ENCODE results near the gene SCIN. TPM values are rescaled to one million over a fixed set of nuclear protein-coding genes. Genes with fewer than 3 reads are reported as not detected.

SCIN gene
- total RNA-seq, 1 donor from 2014 or later = 0.26 TPM

DNA sequence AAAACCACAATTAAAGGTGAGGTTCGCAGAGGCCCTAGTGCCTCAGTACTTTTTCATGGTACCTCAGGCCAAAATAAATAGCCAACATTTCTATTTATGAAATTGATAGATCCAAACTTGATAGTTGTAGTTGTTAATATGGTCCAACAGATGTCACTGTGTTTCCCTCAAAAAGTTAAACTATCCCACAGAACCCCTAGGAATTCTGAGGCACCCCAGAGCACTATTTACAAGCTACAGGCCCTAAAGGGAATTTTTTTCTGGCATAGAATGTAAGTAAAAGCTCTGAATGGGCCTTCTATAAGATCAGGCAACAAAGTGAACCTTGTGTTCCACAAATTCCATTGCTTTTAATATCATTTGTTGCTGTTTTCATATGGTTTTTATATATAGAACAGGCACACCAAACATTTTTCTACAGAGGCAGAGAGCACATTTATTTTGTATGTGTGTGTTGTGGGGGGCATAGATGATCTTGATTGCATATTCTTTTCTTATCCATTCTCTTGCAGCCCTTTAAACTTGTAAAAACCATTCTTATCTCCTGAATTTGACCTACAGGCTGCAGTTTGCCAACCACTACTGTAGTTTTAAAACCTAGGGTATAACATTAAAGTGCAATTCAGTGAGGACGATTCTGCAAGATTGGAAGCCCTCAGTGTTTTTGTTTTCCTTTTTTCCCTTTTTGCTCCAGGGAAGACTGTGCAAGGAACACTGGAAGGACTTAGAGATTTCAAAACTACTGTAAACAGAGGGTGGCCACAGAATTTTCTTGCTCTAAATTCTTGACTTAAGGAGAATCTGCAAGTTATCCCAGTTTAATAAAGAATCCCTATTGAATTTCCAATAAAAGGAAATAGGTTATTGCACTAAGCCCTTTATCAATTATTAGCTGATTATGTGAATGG, 113.4 kb downstream of the SCIN start:
- Histone ChIP-seq H3K36me3 (ENCODE audit: control insufficient read depth, insufficient read depth, low read length) (no peaks in the 10 kb centered on the region), H3K27me3 (ENCODE audit: control insufficient read depth, insufficient read depth, low read length) (no peaks in the 10 kb centered on the region), H3K4me3 (ENCODE audit: low read depth, low read length) (no peak overlapping the region)
- TF ChIP-seq, protein P1, sequence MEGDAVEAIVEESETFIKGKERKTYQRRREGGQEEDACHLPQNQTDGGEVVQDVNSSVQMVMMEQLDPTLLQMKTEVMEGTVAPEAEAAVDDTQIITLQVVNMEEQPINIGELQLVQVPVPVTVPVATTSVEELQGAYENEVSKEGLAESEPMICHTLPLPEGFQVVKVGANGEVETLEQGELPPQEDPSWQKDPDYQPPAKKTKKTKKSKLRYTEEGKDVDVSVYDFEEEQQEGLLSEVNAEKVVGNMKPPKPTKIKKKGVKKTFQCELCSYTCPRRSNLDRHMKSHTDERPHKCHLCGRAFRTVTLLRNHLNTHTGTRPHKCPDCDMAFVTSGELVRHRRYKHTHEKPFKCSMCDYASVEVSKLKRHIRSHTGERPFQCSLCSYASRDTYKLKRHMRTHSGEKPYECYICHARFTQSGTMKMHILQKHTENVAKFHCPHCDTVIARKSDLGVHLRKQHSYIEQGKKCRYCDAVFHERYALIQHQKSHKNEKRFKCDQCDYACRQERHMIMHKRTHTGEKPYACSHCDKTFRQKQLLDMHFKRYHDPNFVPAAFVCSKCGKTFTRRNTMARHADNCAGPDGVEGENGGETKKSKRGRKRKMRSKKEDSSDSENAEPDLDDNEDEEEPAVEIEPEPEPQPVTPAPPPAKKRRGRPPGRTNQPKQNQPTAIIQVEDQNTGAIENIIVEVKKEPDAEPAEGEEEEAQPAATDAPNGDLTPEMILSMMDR (IDR thresholded peaks at IDR 0.05; ENCODE audit: insufficient read depth, low read length, severe bottlenecking) = peak; percentile 22
- FAIRE-seq (no peak), DNase-seq (ENCODE audit: low read depth) (peak; percentile 30)

DNA sequence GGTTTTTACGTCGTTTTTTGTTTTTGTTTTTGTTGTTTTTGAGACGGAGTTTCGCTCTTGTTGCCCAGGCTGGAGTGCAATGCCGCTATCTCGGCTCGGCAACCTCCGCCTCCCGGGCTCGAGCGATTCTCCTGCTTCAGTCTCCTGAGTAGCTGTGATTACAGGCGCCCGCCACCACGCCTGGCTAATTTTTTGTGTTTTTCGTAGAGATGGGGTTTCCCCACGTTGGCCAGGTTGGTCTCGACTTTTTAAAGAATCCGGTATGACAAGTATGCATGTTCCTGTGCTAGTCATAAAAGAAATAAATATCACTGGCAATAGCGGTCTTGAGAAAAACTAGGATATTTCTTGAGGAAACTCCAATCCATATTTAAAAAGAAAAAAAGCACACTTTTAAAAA, 114.2 kb downstream of the SCIN start:
- TF ChIP-seq, protein P1 (IDR thresholded peaks at IDR 0.05; ENCODE audit: insufficient read depth, low read length, severe bottlenecking) = no peak
- DNase-seq (ENCODE audit: low read depth) = no peak
- Histone ChIP-seq H3K4me3 (ENCODE audit: low read depth, low read length) (no peak overlapping the region), H3K36me3 (ENCODE audit: control insufficient read depth, insufficient read depth, low read length) (no peaks in the 10 kb centered on the region), H3K27me3 (ENCODE audit: control insufficient read depth, insufficient read depth, low read length) (no peaks in the 10 kb centered on the region)
- no peak for FAIRE-seq

DNA sequence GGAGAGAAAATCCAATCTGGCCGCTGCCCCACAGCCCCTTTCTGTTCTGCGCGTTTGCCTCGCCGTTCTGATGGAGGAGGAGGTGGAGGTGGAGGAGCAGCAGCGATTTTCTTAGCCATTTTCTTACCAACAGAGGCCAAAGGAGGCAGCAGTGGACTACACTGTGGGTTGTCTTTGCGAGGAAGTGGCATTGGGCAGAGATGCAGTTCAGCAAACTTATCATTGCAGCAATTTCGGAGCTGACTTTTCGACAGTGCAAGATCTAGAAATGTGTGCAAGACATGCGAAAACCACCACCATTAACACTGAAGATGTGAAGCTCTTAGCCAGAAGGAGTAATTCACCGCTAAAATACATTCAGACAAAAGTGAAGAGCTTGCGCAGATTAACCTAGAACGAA, 115.0 kb downstream of the SCIN start:
- H3K36me3 ChIP-seq (ENCODE audit: control insufficient read depth, insufficient read depth, low read length) = no peaks in the 10 kb centered on the region
- H3K27me3 ChIP-seq (ENCODE audit: control insufficient read depth, insufficient read depth, low read length) = no peaks in the 10 kb centered on the region
- FAIRE-seq = no peak
- TF ChIP-seq, protein P1 (IDR thresholded peaks at IDR 0.05; ENCODE audit: insufficient read depth, low read length, severe bottlenecking) = peak; percentile 45
- DNase-seq (ENCODE audit: low read depth) = no peak
- H3K4me3 ChIP-seq (ENCODE audit: low read depth, low read length) = no peak overlapping the region

DNA sequence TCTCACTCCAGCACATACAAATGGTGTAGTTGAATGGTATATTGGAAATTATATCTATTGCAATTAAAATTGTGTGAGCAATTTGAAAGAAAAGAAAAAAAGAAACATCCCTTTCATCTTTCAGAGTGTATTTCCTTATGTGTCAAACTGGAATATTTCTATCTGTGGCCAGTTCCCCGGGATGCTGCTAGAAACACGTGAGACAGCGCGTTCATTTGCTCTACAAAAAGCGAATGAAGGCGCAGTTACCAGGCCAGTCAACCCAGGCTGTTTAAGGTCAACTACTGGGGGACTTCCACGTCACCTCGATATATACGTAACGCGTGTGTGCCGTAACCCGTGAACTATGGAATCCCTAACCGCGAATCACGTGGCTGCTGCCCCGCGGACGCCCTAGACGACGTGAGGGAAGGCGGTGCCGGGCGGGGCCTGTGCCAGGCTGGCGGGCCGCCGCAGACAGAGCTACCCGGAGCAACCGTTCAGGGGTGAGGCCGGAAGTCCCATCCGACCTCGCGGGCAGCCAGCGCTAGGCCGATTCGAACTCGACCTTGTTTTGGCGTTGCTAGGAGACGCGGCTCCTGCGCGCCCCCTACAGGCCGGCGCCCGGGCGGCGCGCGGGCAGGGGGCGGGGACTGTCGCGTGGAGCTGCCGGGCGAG, 115.8 kb downstream of the SCIN start:
- Histone ChIP-seq H3K4me3 (ENCODE audit: low read depth, low read length) (peak overlapping the region; percentile 84), H3K27me3 (ENCODE audit: control insufficient read depth, insufficient read depth, low read length) (no peaks in the 10 kb centered on the region), H3K36me3 (ENCODE audit: control insufficient read depth, insufficient read depth, low read length) (no peaks in the 10 kb centered on the region)
- FAIRE-seq = no peak
- DNase-seq (ENCODE audit: low read depth) = peak; percentile 86
- TF ChIP-seq, protein P1 (IDR thresholded peaks at IDR 0.05; ENCODE audit: insufficient read depth, low read length, severe bottlenecking) = peak; percentile 89

DNA sequence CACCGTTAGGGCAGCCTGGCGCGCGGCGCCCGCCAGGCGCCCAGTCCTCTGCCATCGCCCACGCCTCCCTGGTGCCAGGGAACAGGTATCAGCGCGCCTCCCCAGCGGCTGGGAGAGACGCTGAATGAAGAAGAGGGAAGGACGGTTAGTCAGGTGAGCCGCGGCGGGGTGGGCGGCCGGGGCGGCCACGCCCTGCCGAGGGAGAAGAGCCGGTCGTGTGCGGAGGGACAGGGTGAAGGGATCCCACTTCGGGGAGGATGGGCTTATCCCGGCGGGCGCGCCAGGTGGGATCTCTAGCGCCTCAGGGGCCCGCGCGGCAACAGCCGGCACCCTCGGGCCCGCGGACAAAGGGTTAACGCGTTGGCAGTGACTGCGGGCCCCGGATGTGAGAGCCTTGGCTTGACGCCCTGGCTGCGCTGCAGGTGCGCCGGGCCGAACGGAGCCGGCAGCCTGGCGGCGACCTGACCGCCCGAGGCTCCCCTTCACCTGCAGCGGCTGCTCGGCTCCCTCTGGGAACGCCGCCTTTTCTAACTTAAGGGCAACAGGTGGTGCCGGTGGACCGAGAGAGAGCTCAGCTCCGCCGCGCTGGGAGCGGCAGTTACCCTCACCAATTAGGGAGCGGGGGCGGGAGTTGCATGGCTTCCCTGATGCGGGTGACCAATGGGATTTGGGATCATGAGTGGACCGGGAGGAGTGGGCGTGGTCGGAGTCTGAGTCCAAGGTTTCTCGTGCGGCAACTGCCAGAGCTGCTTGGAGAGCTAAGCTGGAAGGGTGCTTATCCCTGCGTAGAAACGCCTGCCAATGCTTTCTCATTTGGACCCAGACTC, 116.6 kb downstream of the SCIN start, which contains the start of gene ARL4A:
ARL4A (plus strand) TSS at position 743 of the 827 bp plus-strand sequence. CDS start 622 bp downstream, outside the sequence.
- TF ChIP-seq, protein P1 (IDR thresholded peaks at IDR 0.05; ENCODE audit: insufficient read depth, low read length, severe bottlenecking) = peak; percentile 79
- FAIRE-seq (no peak), DNase-seq (ENCODE audit: low read depth) (peak; percentile 95)
- peak within 1 kb of the TSS; percentile 84 for H3K4me3 ChIP-seq (ENCODE audit: low read depth, low read length)
- no peaks in the 10 kb centered on the region for H3K36me3 ChIP-seq (ENCODE audit: control insufficient read depth, insufficient read depth, low read length)
- no peaks in the 10 kb centered on the region for H3K27me3 ChIP-seq (ENCODE audit: control insufficient read depth, insufficient read depth, low read length)
